Umbilical cord (tissue), 2 donors: ENCODE measurements around the gene MRPL36. TPM values are rescaled to one million over a fixed set of nuclear protein-coding genes. Genes with fewer than 3 reads are reported as not detected.

Experiments used
- DNase-seq: peaks from one replicate; pipeline ENCODE4 v3.0.0-alpha.2; 2015; ENCODE audit warnings: low spot score
- total RNA-seq: library from RNA; depleted of rRNA; stranded (reverse); fragments of >200 nt; gene quantifications from one replicate; pipeline ENCODE4 v1.2.3, GENCODE V29; 2014; ENCODE audit warnings: low replicate concordance; ENCODE audit not compliant: insufficient read depth

MRPL36 gene
- total RNA-seq, 1 donor from 2014 or later: 18.8 TPM

GRCh38 chr5:1782385-1783215 is 17.0 kb downstream of the MRPL36 start:
- no peak for DNase-seq

- no peak for DNase-seq
Measured at GRCh38 chr5:1781726-1782384, 17.8 kb downstream of the MRPL36 start.

GRCh38 chr5:1781107-1781506 is 18.5 kb downstream of the MRPL36 start:
- no peak for DNase-seq

- no peak for DNase-seq
Measured at GRCh38 chr5:1780614-1780930, 19.1 kb downstream of the MRPL36 start.

GRCh38 chr5:1779782-1780613 is 19.6 kb downstream of the MRPL36 start:
- no peak for DNase-seq

- DNase-seq: no peak
Measured at GRCh38 chr5:1779021-1779680, 20.5 kb downstream of the MRPL36 start.

GRCh38 chr5:1778138-1779020 is 21.3 kb downstream of the MRPL36 start:
- DNase-seq: no peak

- no peak for DNase-seq
Measured at GRCh38 chr5:1777281-1778137, 22.1 kb downstream of the MRPL36 start.

GRCh38 chr5:1776831-1777230 is 22.8 kb downstream of the MRPL36 start:
- no peak for DNase-seq

- peak; percentile 13 for DNase-seq
Measured at GRCh38 chr5:1772634-1773033, 27.0 kb downstream of the MRPL36 start.

GRCh38 chr5:1771149-1772065 is 28.2 kb downstream of the MRPL36 start:
- no peak for DNase-seq

GRCh38 chr5:1770443-1770802 is 29.2 kb downstream of the MRPL36 start:
- no peak for DNase-seq

GRCh38 chr5:1769752-1770442 is 29.7 kb downstream of the MRPL36 start:
- no peak for DNase-seq

- DNase-seq: no peak
Measured at GRCh38 chr5:1769017-1769640, 30.5 kb downstream of the MRPL36 start.

- no peak for DNase-seq
Measured at GRCh38 chr5:1768283-1769000, 31.2 kb downstream of the MRPL36 start.

- DNase-seq: no peak
Measured at GRCh38 chr5:1767524-1768282, 31.9 kb downstream of the MRPL36 start.
